Measurements from ENCODE around the gene OLIG3. TPM values are rescaled to one million over a fixed set of nuclear protein-coding genes. Genes with fewer than 3 reads are reported as not detected.

Gene OLIG3
- total and polyA plus RNA-seq, 2 of the 8 experiments (the other 6 are each of a cell fraction or from before 2014, with no cell fraction given): 0.60 to 1.3 TPM

- no peak for TF ChIP-seq CHD1 (IDR thresholded peaks at IDR 0.05; ENCODE audit: low read depth, low read length)
- no peak for TF ChIP-seq POLR2A (IDR thresholded peaks at IDR 0.05; ENCODE audit: control extremely low read depth in 1 of 2, low read depth in 2 of 2, low read length in 2 of 2)
- TF ChIP-seq TAF7 (optimal IDR thresholded peaks at IDR 0.05; ENCODE audit: borderline replicate concordance, low read depth, low read length): no peak
- TF ChIP-seq GABPA (IDR thresholded peaks at IDR 0.05; ENCODE audit: borderline replicate concordance, insufficient read depth, low read length): no peak
- no peak for TF ChIP-seq BACH1 (IDR thresholded peaks at IDR 0.05; ENCODE audit: low read length)
- TF ChIP-seq EP300 (IDR thresholded peaks at IDR 0.05; ENCODE audit: borderline replicate concordance in 1 of 2, low read depth in 2 of 2, low read length in 2 of 2): no peak
- TF ChIP-seq TCF12 (IDR thresholded peaks at IDR 0.05; ENCODE audit: low read depth, low read length): no peak
- TF ChIP-seq EZH2 (IDR thresholded peaks at IDR 0.05; ENCODE audit: low read depth, low read length, severe bottlenecking): no peak
- TF ChIP-seq TEAD4 (IDR thresholded peaks at IDR 0.05; ENCODE audit: low read depth, low read length): no peak
These were observed 28.6 kb upstream of the OLIG3 start (continued) for GRCh38 chr6:137522831-137523230.
